SK-N-SH (cell line): ENCODE results near the gene NEURL3. TPM values are rescaled to one million over a fixed set of nuclear protein-coding genes. Genes with fewer than 3 reads are reported as not detected.

Experiments
- CTCF ChIA-PET: fragments of 300-600, 350-600 bp; formaldehyde crosslinking; extraction: SDS; loops from one replicate; lab custom pipeline; 2021; lab: Yijun Ruan, JAX
- POLR2A ChIA-PET: fragments of 350-600 bp; sonication (Branson Sonifier 250); formaldehyde crosslinking; extraction: SDS; loops from one replicate; lab custom pipeline; 2020; ENCODE audit warnings: antibody characterized with exemption, inconsistent platforms; lab: Yijun Ruan, JAX
- DNase-seq: peaks from one replicate; pipeline ENCODE4 v3.0.0; 2012
- H2AFZ ChIP-seq: fragments of 200-600 bp; sonication (generic); 2 replicates; pipeline ENCODE4 v1.8.1; 2016; ENCODE audit warnings: antibody characterized with exemption, mild to moderate bottlenecking, low read depth
- H3F3A ChIP-seq: fragments of 200-600 bp; sonication (generic); replicated peaks from 2 replicates; pipeline ENCODE3; 2016; ENCODE audit warnings: antibody characterized with exemption, mild to moderate bottlenecking; ENCODE audit not compliant: insufficient read depth
- H3K27ac ChIP-seq, 2 experiments: fragments of 200-500 bp in 1 of 2; fragments of 200-600 bp in 1 of 2; sonication (Bioruptor generic) in 1 of 2; sonication (generic), shearing (Covaris generic) in 1 of 2; 2 replicates each; pipeline versions ENCODE4 v1.5.1 to v1.6.1; 2014 to 2016; ENCODE audit warnings: low read depth in 2 of 2, inconsistent platforms in 1 of 2, low read length in 1 of 2, mild to moderate bottlenecking in 1 of 2, mixed read lengths in 1 of 2
- H3K27me3 ChIP-seq: fragments of 200-600 bp; sonication (generic), shearing (Covaris generic); 2 replicates; pipeline ENCODE4 v1.6.1; 2016; ENCODE audit warnings: mixed run types; ENCODE audit not compliant: insufficient read depth
- H3K36me3 ChIP-seq, 2 experiments: fragments of 200-500 bp in 1 of 2; fragments of 200-600 bp in 1 of 2; sonication (Bioruptor generic) in 1 of 2; sonication (generic) in 1 of 2; replicated peaks in 1 of 2; 2 replicates each; pipeline versions ENCODE3 to v1.5.1; 2014 to 2016; ENCODE audit warnings: low read length in 1 of 2, mild to moderate bottlenecking in 1 of 2; ENCODE audit not compliant: insufficient read depth in 2 of 2, control insufficient read depth in 1 of 2
- H3K4me1 ChIP-seq, 2 experiments: fragments of 200-500 bp in 1 of 2; fragments of 200-600 bp in 1 of 2; sonication (Bioruptor generic) in 1 of 2; sonication (generic), shearing (Covaris generic) in 1 of 2; 2 replicates each; pipeline versions ENCODE4 v1.5.1 to v1.6.1; 2014 to 2016; ENCODE audit warnings: low read depth in 1 of 2, low read length in 1 of 2, mixed run types in 1 of 2; ENCODE audit not compliant: insufficient read depth in 2 of 2, control insufficient read depth in 1 of 2
- H3K4me2 ChIP-seq: fragments of 200-600 bp; sonication (generic), shearing (Covaris generic); 2 replicates; pipeline ENCODE4 v1.6.1; 2017; ENCODE audit warnings: mixed run types
- H3K4me3 ChIP-seq, 2 experiments: fragments of 200-500 bp in 1 of 2; fragments of 200-600 bp in 1 of 2; sonication (Bioruptor generic) in 1 of 2; sonication (generic), shearing (Covaris generic) in 1 of 2; 2 replicates each; pipeline versions ENCODE4 v1.5.1 to v1.8.1; 2014 to 2016; ENCODE audit warnings: low read depth in 2 of 2, inconsistent platforms in 1 of 2, low read length in 1 of 2, mild to moderate bottlenecking in 1 of 2, mixed read lengths in 1 of 2, moderate library complexity in 1 of 2
- H3K79me2 ChIP-seq: fragments of 200-600 bp; sonication (generic); 2 replicates; pipeline ENCODE4 v1.8.1; 2017; ENCODE audit warnings: mild to moderate bottlenecking; ENCODE audit not compliant: insufficient read depth
- H3K9ac ChIP-seq: fragments of 200-600 bp; sonication (generic); 2 replicates; pipeline ENCODE4 v1.6.1; 2017; ENCODE audit warnings: mixed run types
- H3K9me2 ChIP-seq: fragments of 200-600 bp; sonication (generic); 2 replicates; pipeline ENCODE4 v1.6.1; 2017; ENCODE audit warnings: mixed run types
- H3K9me3 ChIP-seq: fragments of 200-600 bp; sonication (generic); 2 replicates; pipeline ENCODE4 v1.6.1; 2017; ENCODE audit warnings: mixed run types, mild to moderate bottlenecking, moderate library complexity
- H4K20me1 ChIP-seq: fragments of 200-600 bp; sonication (generic); 2 replicates; pipeline ENCODE4 v1.6.1; 2017; ENCODE audit warnings: mild to moderate bottlenecking, mixed run types; ENCODE audit not compliant: insufficient read depth
- CHD2 ChIP-seq: fragments of 150-350 bp; IDR thresholded peaks from 2 replicates; pipeline ENCODE4 v1.6.1; 2018; ENCODE audit warnings: low read length; ENCODE audit not compliant: partially characterized antibody
- ELF1 ChIP-seq: IDR thresholded peaks from 2 replicates; pipeline ENCODE4 v1.4.0; 2012
- FOXJ3 ChIP-seq: sonication (generic); formaldehyde crosslinking; IDR thresholded peaks from 2 replicates; pipeline ENCODE4 v1.5.1; 2020; ENCODE audit warnings: mild to moderate bottlenecking, missing genetic modification reagents
- FOXM1 ChIP-seq: IDR thresholded peaks from 2 replicates; pipeline ENCODE4 v1.4.0; 2012; ENCODE audit warnings: low read depth, mild to moderate bottlenecking
- GABPA ChIP-seq: IDR thresholded peaks from 2 replicates; pipeline ENCODE4 v1.4.0; 2012; ENCODE audit warnings: low read depth, mild to moderate bottlenecking
- JUND ChIP-seq: IDR thresholded peaks from 2 replicates; pipeline ENCODE4 v1.4.0; 2012
- MAX ChIP-seq: IDR thresholded peaks from 2 replicates; pipeline ENCODE4 v1.4.0; 2012; ENCODE audit warnings: low read depth
- MEF2A ChIP-seq: IDR thresholded peaks from 2 replicates; pipeline ENCODE4 v1.4.0; 2012; ENCODE audit warnings: low read depth, borderline replicate concordance
- RAD21 ChIP-seq: IDR thresholded peaks from 2 replicates; pipeline ENCODE4 v1.6.1; 2012; ENCODE audit warnings: mild to moderate bottlenecking, low read length
- RCOR1 ChIP-seq: fragments of 150-350 bp; IDR thresholded peaks from 2 replicates; pipeline ENCODE4 v1.6.1; 2017; ENCODE audit warnings: antibody characterized with exemption, low read length
- RFX5 ChIP-seq: IDR thresholded peaks from 2 replicates; pipeline ENCODE4 v1.6.1; 2012; ENCODE audit warnings: mild to moderate bottlenecking, improper control_type of control experiment, low read length
- SMC3 ChIP-seq: IDR thresholded peaks from 2 replicates; pipeline ENCODE4 v1.6.1; 2012; ENCODE audit warnings: low read depth, low read length, improper control_type of control experiment
- TAF1 ChIP-seq: IDR thresholded peaks from 2 replicates; pipeline ENCODE4 v1.6.1; 2012; ENCODE audit warnings: low read depth, mild to moderate bottlenecking, low read length, moderate library complexity, borderline replicate concordance
- WGBS: methylation state at CpG from one replicate; pipeline ENCODE4 v1.1.6; 2017; ENCODE audit warnings: low lambda C conversion rate; 5-methylcytosine and 5-hydroxymethylcytosine counted together
- polyA plus RNA-seq, 3 experiments: library from polyadenylated mRNA; depleted of rRNA; stranded (reverse); fragments of >200 nt; gene quantifications; 2 replicates each; pipeline ENCODE4 v1.2.3, GENCODE V29; 2012
- TF ChIP-seq, protein P1 (sequence below): fragments of 150-350 bp; IDR thresholded peaks from 2 replicates; pipeline ENCODE4 v1.6.1; 2016; ENCODE audit warnings: mild to moderate bottlenecking, low read depth, low read length

The NEURL3 gene
- polyA plus RNA-seq, 1 of the 3 experiments (the other 2 are of a cell fraction), result 0.08 TPM

DNA sequence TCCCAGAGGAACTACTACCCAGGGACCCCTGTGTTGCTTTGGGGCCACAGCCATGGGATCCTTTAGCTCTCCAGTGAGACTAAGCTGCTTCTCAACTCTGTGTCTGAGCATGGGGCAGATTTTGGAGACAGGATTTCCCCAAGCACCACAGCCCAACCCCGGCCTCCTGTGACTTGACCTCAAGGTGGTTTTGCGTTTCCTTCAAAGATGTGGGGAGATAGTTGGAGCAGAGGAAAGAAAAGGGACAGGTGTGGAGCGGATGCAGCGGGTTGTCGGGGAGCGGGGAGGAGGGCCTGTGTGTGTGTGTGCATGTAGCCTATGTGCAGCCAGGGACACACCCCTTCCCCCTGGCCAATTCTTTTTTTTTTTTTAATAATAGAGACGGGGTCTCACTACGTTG is 41.6 kb upstream of the NEURL3 start:
- Histone ChIP-seq H3K9me3 (no peaks in the 10 kb centered on the region), H4K20me1 (no peaks in the 10 kb centered on the region), H3K4me2 (no peak overlapping the region), H2AFZ (no peak overlapping the region), H3K9ac (no peak overlapping the region), H3K27ac (no peak overlapping the region), H3K27me3 (no peaks in the 10 kb centered on the region), H3K9me2 (no peaks in the 10 kb centered on the region), H3F3A (peaks cover 6% of the 10 kb centered on the region), H3K36me3 (peaks cover 2 to 3% of the 10 kb centered on the region in 2 experiments), H3K4me1 (no peaks in the 10 kb centered on the region), H3K4me3 (no peak overlapping the region), H3K79me2 (peaks cover 2% of the 10 kb centered on the region; the same call in 1 of the 2 replicates)
- DNase-seq, result no peak
- TF ChIP-seq FOXM1 (no peak), GABPA (no peak), RCOR1 (no peak), RFX5 (no peak), SMC3 (no peak), RAD21 (no peak)
- TF ChIP-seq, protein P1, sequence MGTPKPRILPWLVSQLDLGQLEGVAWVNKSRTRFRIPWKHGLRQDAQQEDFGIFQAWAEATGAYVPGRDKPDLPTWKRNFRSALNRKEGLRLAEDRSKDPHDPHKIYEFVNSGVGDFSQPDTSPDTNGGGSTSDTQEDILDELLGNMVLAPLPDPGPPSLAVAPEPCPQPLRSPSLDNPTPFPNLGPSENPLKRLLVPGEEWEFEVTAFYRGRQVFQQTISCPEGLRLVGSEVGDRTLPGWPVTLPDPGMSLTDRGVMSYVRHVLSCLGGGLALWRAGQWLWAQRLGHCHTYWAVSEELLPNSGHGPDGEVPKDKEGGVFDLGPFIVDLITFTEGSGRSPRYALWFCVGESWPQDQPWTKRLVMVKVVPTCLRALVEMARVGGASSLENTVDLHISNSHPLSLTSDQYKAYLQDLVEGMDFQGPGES, result no peak
- 96% methylated on average over 7 of the region's 8 CpGs for WGBS
- POLR2A ChIA-PET, result no interaction called here
- CTCF ChIA-PET, result interaction anchor here (1.1 kb wide), 1 partner anchor 38 kb away, joined by 3 read pairs; no protein-coding TSS in a partner anchor

DNA sequence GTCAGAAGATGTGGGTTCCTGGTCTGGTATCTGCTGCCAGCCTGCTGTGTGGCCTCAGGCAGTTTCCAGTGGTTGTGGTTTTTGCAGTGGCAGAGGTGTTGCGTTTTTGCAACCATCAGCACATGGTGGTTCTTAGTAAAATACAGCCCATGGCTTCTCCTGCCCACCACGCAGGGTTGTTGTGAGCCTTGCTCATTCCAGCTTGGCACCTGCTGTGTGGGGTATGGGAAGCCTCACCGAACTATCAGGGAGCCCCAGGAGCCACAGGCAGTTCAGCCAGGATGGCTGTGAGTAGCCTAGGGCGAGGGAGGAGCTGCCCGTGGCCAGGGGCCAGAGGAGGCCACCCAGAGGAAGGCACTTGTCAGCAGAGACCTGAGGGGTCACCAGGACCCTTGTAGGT is 41.2 kb upstream of the NEURL3 start:
- Histone ChIP-seq H3K9me3 (no peaks in the 10 kb centered on the region), H3F3A (peaks cover 6% of the 10 kb centered on the region), H2AFZ (no peak overlapping the region), H3K4me1 (no peaks in the 10 kb centered on the region), H3K27me3 (no peaks in the 10 kb centered on the region), H3K4me2 (no peak overlapping the region), H3K9me2 (no peaks in the 10 kb centered on the region), H3K79me2 (peaks cover 2% of the 10 kb centered on the region; the same call in 1 of the 2 replicates), H4K20me1 (no peaks in the 10 kb centered on the region), H3K4me3 (no peak overlapping the region), H3K27ac (no peak overlapping the region), H3K9ac (no peak overlapping the region), H3K36me3 (peaks cover 2 to 3% of the 10 kb centered on the region in 2 experiments)
- POLR2A ChIA-PET, result no interaction called here
- TF ChIP-seq MAX (no peak), CHD2 (no peak), FOXM1 (no peak), ELF1 (no peak), TAF1 (no peak), JUND (no peak), MEF2A (no peak), SMC3 (no peak), FOXJ3 (CRISPR knock-in tag) (no peak)
- WGBS, result 74% methylated on average over 3 of the region's 5 CpGs
- CTCF ChIA-PET, result interaction anchor here (1.1 kb wide), 1 partner anchor 37 kb away, joined by 3 read pairs; no protein-coding TSS in a partner anchor
- no peak for DNase-seq
